Heart left ventricle (tissue), 16 donors: Measurements from ENCODE around the gene PYHIN1. TPM values are rescaled to one million over a fixed set of nuclear protein-coding genes. Genes with fewer than 3 reads are reported as not detected.

Experiments
- ATAC-seq, 4 donors: fragments of 200-7000 bp; cut with Tn5 transposase; one replicate each; pipeline ENCODE4 v1.9.1; 2020 to 2022; ENCODE audit warnings: moderate library complexity in 4 of 4, mild to moderate bottlenecking in 3 of 4, moderate number of reproducible peaks in 1 of 4
- DNase-seq, 5 donors: peaks; one replicate each; pipeline ENCODE4 v3.0.0-alpha.2; 2020
- H3K27ac ChIP-seq, 12 donors: fragments of 200-600 bp; sonication (generic) in 4 of 12; one replicate each; pipeline versions ENCODE4 v1.5.0 to v1.8.0; 2016 to 2022; ENCODE audit warnings: mild to moderate bottlenecking in 2 of 12
- H3K27me3 ChIP-seq, 9 donors: fragments of 200-600 bp; sonication (generic) in 2 of 9; one replicate each; pipeline versions ENCODE4 v1.5.1 to v1.8.0; 2016 to 2022; ENCODE audit warnings: mild to moderate bottlenecking in 3 of 9
- H3K36me3 ChIP-seq, 9 donors: fragments of 200-600 bp; sonication (generic) in 2 of 9; one replicate each; pipeline versions ENCODE4 v1.5.0 to v1.8.0; 2018 to 2022; ENCODE audit warnings: mild to moderate bottlenecking in 2 of 9
- H3K4me1 ChIP-seq, 12 donors: fragments of 200-600 bp; sonication (generic) in 4 of 12; one replicate each; pipeline versions ENCODE4 v1.5.0 to v1.8.0; 2016 to 2022; ENCODE audit warnings: mild to moderate bottlenecking in 3 of 12
- H3K4me3 ChIP-seq, 12 donors: fragments of 200-600 bp; sonication (generic) in 4 of 12; one replicate each; pipeline versions ENCODE4 v1.5.0 to v1.8.0; 2017 to 2022; ENCODE audit warnings: mild to moderate bottlenecking in 9 of 12, moderate library complexity in 4 of 12
- H3K9me3 ChIP-seq, 12 donors: fragments of 200-600 bp; sonication (generic) in 4 of 12; one replicate each; pipeline versions ENCODE4 v1.5.0 to v1.8.0; 2016 to 2022; ENCODE audit warnings: mild to moderate bottlenecking in 1 of 12
- CTCF ChIP-seq, 12 donors: fragments of 200-600 bp; sonication (generic) in 4 of 12; IDR thresholded peaks; one replicate each; pipeline versions ENCODE4 v1.5.0 to v1.8.0; 2018 to 2022; ENCODE audit warnings: antibody characterized with exemption in 12 of 12, mild to moderate bottlenecking in 5 of 12
- POLR2A ChIP-seq, 2 donors: fragments of 450-650 bp; IDR thresholded peaks; one replicate each; pipeline ENCODE4 v1.6.1; 2017; ENCODE audit warnings: antibody characterized with exemption in 2 of 2, mild to moderate bottlenecking in 2 of 2, moderate library complexity in 2 of 2
- WGBS, 4 donors: extraction: QIAGEN DNeasy Blood & Tissue Kit in 2 of 4; methylation state at CpG; one replicate each; pipeline versions ENCODE4 v1.1.5 to v1.1.7; 2013 to 2018; 5-methylcytosine and 5-hydroxymethylcytosine counted together
- intact Hi-C, 10 donors: fragments of 100-400 bp; cut with DNase I; formaldehyde crosslinking; loops; one replicate each; pipeline versions ENCODE4 v1.11.1 to v1.14.2; 2022
- polyA plus RNA-seq, 2 donors: library from polyadenylated mRNA; stranded (reverse); fragments of 200-250 nt; gene quantifications; one replicate each; pipeline ENCODE4 v1.2.3, GENCODE V29; 2013
- total RNA-seq, 9 donors: library from RNA; depleted of rRNA in 2 of 9; stranded (reverse); fragments of >200 nt in 2 of 9; fragmentation: NEBNext Ultra II Directional in 3 of 9; extraction: Animal tissue kit (Norgen Biotek cat#: 25700) in 3 of 9; gene quantifications; one replicate each; pipeline versions ENCODE4 v1.1.0 to v1.2.4, GENCODE V29; 2016 to 2023
- donor health status: ischemic (EF 13 %, LVEDD 7.1; RV severe dilation, severe dysfunction).
- donor health status: healthy with polysubstance abuse.
- donor health status: DM: no; HTN: yes; CAD: no.
- donor health status: DM: no; HTN: no; CAD: no.
- donor health status: ischemic (EF 25% LVEDD 6.9; RV normal size, moderate dysfunction).
- donor health status: ischemic (EF 25% LVEDD 5.7; RV mildly dilated, moderate dysfunction).
- donor health status: healthy.
- donor health status: DM: yes; HTN: yes; CAD: no.
- donor health status: ischemic (EF 35%, LVEDD 5.7; RV mildly dilated, moderate dysfunction).
- donor health status: nonischemic (EF 11% LVEDD 7.7; RV severe dilation, severe dysfunction).
- donor health status: DM: yes; HTN: yes; CAD: no.
- donor health status: PGD.
- donor health status: ischemic (EF 29% LVEDD 5.4; RV normal size, mild dysfunction).
- donor health status: nonischemic (EF 23%, LVEDD 6.1; RV moderate dilation, normal function).

The PYHIN1 gene
- total and polyA plus RNA-seq, 11 donors = 0.07 to 3.1 (median 0.26) TPM; not detected in 5

DNA sequence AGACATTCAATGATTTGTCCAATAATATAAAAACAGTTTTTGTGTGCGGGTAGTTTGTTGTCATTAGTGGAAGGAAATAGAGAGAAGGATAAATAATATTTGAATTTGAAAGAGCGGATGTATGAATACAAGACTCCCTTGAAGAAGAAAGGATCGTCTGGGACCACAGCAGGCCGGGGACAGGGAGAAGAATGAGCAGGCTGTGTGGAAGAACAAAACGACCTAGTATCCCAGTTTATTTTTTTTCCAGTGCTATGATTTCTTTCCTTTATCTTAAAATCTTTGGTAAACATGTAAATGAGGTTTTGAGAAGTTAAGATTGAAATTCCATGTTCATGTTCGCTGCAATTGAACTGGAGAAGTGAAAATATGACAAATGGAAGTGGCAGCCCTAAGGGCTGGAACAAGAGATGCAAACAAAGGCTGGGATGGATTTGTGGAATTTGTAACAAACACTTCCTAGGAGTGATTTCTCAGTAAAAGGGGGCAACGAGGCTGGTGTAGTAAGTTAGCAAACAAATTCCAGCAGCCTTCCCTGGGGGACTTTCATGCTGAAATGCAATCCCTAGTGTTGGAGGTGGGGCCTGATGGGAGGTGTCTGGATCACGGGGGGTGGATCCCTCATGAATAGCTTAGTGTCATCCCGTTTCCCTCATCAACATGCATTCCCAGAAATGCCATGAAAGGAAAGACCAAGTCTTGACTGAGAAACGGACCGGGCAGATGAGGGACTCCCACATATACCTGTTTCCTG, 68.1 kb downstream of the PYHIN1 start:
- 16 to 25% (median 20%) methylated on average over 11 of the region's 11 CpGs for WGBS, 4 donors
- H3K36me3 ChIP-seq = no peaks in the 10 kb centered on the region

GRCh38 chr1:159000070-159000409, 68.7 kb downstream of the PYHIN1 start:
- H3K27ac ChIP-seq = peak overlapping the region; percentile 49 to 93 (median 82)
- 9 to 23% (median 16%) methylated on average over 6 of the region's 6 CpGs for WGBS, 4 donors
- DNase-seq (no peak), ATAC-seq (peak in 2 of 4 donors; percentile 4 to 23)
- intact Hi-C loops = loop anchor here in 1 of 10 donors (10.0 kb wide), 1 partner anchor 855 kb away; no protein-coding TSS in a partner anchor
- no peaks in the 10 kb centered on the region for H3K27me3 ChIP-seq
- no peaks in the 10 kb centered on the region for H3K36me3 ChIP-seq
- H3K4me3 ChIP-seq = peak overlapping the region; percentile 13 to 65 (median 50)
- TF ChIP-seq CTCF (IDR thresholded peaks at IDR 0.05) (no peak), POLR2A (IDR thresholded peaks at IDR 0.05) (peak in 1 of 2 donors; percentile 7)
- H3K9me3 ChIP-seq = peaks cover 0 to 2% (median 0%) of the 10 kb centered on the region in 12 donors
- peaks cover 0 to 31% (median 6%) of the 10 kb centered on the region in 12 donors for H3K4me1 ChIP-seq

More for the DNA sequence above, 68.1 kb downstream of the PYHIN1 start:
- peak overlapping the region; percentile 55 to 93 (median 82) for H3K27ac ChIP-seq
- ATAC-seq (peak; percentile 83 to 96 (median 94)), DNase-seq (peak; percentile 64 to 88 (median 83))
- no peaks in the 10 kb centered on the region for H3K27me3 ChIP-seq
- H3K4me1 ChIP-seq = peaks cover 0 to 26% (median 4%) of the 10 kb centered on the region in 12 donors
- H3K9me3 ChIP-seq = peaks cover 0 to 4% (median 0%) of the 10 kb centered on the region in 12 donors
- intact Hi-C loops = loop anchor here (2.0 to 10.0 kb wide), 7 partner anchors 73 to 1037 kb away; no protein-coding TSS in a partner anchor
- peak overlapping the region; percentile 13 to 65 (median 50) for H3K4me3 ChIP-seq
- TF ChIP-seq POLR2A (IDR thresholded peaks at IDR 0.05) (peak in 1 of 2 donors; percentile 55), CTCF (IDR thresholded peaks at IDR 0.05) (no peak)

- peaks cover 0 to 37% (median 9%) of the 10 kb centered on the region in 12 donors for H3K4me1 ChIP-seq
- DNase-seq (peak; percentile 75 to 87 (median 85)), ATAC-seq (peak; percentile 71 to 87 (median 86))
- no peaks in the 10 kb centered on the region for H3K36me3 ChIP-seq
- TF ChIP-seq POLR2A (IDR thresholded peaks at IDR 0.05) (no peak), CTCF (IDR thresholded peaks at IDR 0.05) (no peak)
- H3K27me3 ChIP-seq = no peaks in the 10 kb centered on the region
- peak overlapping the region; percentile 49 to 93 (median 82) for H3K27ac ChIP-seq
- intact Hi-C loops = loop anchor here in 1 of 10 donors (10.0 kb wide), 1 partner anchor 856 kb away; no protein-coding TSS in a partner anchor
- H3K4me3 ChIP-seq = peak overlapping the region; percentile 13 to 65 (median 50)
- H3K9me3 ChIP-seq = no peaks in the 10 kb centered on the region
- WGBS, 4 donors = 18 to 39% (median 23%) methylated on average over 1 of the region's 1 CpG
Measured at GRCh38 chr1:159000625-159001024, 69.3 kb downstream of the PYHIN1 start.

DNA sequence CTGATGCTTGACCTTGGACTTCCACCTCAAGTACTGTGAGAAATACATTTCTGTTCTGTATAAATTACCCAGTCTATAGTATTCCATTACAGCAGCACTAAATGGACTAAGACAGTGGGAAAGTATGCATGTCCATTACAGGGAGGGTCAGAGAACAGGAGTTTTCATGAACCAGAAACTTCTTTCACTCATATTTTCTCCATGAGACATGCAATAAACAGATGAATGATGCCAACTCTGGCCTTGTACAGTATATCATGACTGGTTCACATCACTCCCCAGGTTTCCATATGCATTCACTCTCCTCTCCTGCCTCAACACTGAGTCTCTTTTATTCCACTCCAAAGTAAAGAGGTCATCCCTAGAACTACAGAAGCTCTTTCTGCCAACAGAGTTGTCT, 73.8 kb downstream of the PYHIN1 start:
- ATAC-seq = no peak
- no peaks in the 10 kb centered on the region for H3K27me3 ChIP-seq
- no peaks in the 10 kb centered on the region for H3K36me3 ChIP-seq
- DNase-seq = no peak
- peak overlapping the region in 10 of 12 donors; percentile 29 to 99 (median 74) for H3K27ac ChIP-seq
- peaks cover 0 to 68% (median 21%) of the 10 kb centered on the region in 12 donors for H3K4me1 ChIP-seq
- no peaks in the 10 kb centered on the region for H3K9me3 ChIP-seq
- intact Hi-C loops = loop anchor here in 1 of 10 donors (10.0 kb wide), 1 partner anchor 860 kb away; no protein-coding TSS in a partner anchor
- peak overlapping the region in 2 of 12 donors; percentile 19 to 45 for H3K4me3 ChIP-seq
- TF ChIP-seq CTCF (IDR thresholded peaks at IDR 0.05) (no peak), POLR2A (IDR thresholded peaks at IDR 0.05) (no peak)
